Cardiac fibroblast (primary cell): ENCODE measurements around the gene CERKL.

Source experiments
- DNase-seq, 2 donors: peaks; one replicate each; pipeline versions ENCODE4 v3.0.0 to v3.0.0-alpha.2; 2010; ENCODE audit warnings: low read depth in 2 of 2
- H3K4me3 ChIP-seq, 2 donors: replicated peaks in 1 of 2; 1 replicate in 1 of 2; 2 replicates in 1 of 2; pipeline ENCODE4 v1.5.1; 2011; ENCODE audit warnings: low read depth in 2 of 2, low read length in 2 of 2, mild to moderate bottlenecking in 2 of 2, moderate library complexity in 1 of 2
- TF ChIP-seq, protein P1 (sequence below): IDR thresholded peaks from one replicate; pipeline ENCODE4 v1.5.1; 2011; ENCODE audit warnings: low read depth, mild to moderate bottlenecking, low read length, inconsistent platforms

CERKL gene

DNA sequence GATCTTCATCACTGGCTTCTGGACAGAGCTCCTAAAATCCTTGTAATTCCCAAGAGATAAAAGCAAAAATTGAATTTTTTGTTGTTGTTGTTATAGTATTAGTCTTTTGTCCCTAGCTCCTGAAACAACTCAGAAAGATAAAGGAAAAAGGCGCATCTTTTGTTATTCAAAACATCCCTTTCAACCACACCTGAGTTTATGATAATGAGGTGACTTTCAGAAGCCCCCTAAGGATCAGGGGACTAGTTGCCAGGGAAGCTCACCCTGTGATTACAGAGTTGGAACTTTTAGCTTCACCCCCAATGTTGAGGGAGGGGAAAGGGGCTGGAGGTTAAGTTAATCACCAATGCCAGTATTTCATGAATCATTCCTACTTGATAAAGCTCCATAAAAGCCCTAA, 10.3 kb upstream of the CERKL start:
- TF ChIP-seq, protein P1, sequence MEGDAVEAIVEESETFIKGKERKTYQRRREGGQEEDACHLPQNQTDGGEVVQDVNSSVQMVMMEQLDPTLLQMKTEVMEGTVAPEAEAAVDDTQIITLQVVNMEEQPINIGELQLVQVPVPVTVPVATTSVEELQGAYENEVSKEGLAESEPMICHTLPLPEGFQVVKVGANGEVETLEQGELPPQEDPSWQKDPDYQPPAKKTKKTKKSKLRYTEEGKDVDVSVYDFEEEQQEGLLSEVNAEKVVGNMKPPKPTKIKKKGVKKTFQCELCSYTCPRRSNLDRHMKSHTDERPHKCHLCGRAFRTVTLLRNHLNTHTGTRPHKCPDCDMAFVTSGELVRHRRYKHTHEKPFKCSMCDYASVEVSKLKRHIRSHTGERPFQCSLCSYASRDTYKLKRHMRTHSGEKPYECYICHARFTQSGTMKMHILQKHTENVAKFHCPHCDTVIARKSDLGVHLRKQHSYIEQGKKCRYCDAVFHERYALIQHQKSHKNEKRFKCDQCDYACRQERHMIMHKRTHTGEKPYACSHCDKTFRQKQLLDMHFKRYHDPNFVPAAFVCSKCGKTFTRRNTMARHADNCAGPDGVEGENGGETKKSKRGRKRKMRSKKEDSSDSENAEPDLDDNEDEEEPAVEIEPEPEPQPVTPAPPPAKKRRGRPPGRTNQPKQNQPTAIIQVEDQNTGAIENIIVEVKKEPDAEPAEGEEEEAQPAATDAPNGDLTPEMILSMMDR = no peak
- DNase-seq = no peak
- H3K4me3 ChIP-seq = no peak overlapping the region

DNA sequence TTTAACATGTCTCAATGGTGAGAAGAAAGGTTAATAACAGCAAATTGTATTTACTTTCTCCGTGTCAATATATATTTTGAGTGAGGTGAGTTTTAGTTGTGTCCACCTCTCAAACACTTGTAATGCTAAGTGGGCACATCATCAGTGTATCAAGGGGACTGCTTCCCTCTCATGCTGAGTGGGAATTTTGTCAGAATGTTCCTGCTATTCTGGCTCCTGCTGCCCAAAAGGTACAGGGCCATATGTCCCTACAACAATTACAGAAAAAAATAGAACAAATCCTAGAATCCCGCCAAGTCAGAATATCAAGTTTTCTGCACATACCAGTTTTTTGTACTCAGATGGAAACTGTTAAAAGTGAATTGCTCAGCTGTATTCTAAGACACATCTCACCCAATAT, 5.4 kb upstream of the CERKL start:
- H3K4me3 ChIP-seq = no peak overlapping the region
- TF ChIP-seq, protein P1 = no peak
- DNase-seq = no peak

DNA sequence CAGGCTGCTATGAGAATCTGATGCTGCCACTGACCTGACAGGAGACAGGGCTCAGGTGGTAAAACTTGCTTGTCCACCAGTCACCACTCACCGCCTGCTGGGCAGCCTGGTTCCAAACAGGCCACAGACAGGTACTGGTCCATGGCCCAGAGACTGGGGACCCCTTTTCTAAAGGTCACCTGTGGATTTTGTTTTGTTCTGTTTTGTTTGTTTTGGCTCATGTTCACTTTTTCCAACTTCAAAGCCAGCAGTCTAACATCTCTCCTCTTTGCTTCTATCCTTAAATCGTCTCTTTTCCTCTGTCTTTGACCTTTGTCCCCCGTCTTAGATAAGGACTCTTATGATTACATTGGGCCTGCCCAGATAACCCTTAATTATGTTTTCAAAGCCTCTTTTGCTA, 3.3 kb upstream of the CERKL start:
- DNase-seq = no peak
- TF ChIP-seq, protein P1 = no peak
- H3K4me3 ChIP-seq = no peak overlapping the region

DNA sequence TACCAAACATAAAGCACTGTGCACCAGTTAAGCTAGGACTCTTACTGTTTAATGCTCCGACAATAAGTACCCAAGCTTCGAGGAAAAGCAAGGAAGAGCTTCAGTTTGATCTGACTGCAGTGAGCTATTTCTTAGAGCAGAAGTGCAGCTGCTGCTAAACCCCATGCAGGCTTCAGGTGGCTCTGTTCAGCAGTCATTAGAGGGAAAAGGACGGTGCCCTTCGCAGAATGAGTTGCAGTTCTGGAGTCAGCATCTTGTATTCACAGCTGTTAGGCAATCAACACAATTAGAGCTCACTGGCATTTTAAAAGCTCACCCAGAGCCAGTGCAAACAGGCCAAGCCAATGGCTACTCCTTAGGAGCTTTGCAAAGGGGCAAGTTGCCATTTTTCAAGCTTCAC, 1.5 kb upstream of the CERKL start:
- TF ChIP-seq, protein P1 = no peak
- no peak for DNase-seq
- H3K4me3 ChIP-seq = no peak overlapping the region

DNA sequence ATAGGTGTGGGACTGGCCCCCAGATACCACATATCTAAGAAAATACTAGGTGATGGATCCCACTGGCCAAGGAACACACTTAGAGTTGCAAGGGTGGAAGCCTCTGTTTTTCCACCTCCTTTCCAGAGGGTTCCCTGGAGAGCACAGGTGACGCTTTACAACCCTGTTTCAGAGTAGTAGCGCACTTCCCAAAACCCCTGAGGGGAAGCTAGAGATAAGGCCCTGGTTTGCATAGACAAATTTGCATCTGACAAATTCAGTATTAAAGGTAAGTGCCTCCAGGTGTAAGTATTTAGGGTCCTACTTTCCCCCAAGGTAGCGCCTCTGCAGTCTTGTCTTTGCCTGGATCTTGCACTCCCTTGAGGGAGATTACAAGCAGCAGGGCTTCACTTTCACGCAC, 474 bp upstream of the CERKL start:
- TF ChIP-seq, protein P1 = no peak
- peak overlapping the region in 1 of 2 donors; percentile 48 for H3K4me3 ChIP-seq
- DNase-seq = no peak

DNA sequence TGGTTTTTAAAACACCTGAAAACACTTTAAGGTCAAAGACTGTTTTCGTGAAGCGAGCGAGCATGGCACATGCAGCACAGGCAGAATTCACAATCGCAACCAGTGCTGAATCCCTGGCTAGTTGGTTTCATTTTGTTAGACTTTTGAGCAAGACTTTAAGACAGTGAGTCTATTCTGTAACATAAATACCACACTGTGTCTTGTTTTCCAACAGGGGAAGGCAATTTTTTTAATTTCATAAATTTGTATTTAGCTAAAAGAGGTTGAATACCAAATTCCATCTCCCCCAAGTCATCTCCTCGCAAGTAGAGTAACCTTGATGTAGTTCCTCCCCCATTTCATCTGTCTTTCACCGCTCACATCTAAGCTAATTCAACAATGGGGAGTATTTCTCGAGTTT, 1.4 kb downstream of the CERKL start:
- TF ChIP-seq, protein P1 = no peak
- H3K4me3 ChIP-seq = no peak overlapping the region
- DNase-seq = no peak

DNA sequence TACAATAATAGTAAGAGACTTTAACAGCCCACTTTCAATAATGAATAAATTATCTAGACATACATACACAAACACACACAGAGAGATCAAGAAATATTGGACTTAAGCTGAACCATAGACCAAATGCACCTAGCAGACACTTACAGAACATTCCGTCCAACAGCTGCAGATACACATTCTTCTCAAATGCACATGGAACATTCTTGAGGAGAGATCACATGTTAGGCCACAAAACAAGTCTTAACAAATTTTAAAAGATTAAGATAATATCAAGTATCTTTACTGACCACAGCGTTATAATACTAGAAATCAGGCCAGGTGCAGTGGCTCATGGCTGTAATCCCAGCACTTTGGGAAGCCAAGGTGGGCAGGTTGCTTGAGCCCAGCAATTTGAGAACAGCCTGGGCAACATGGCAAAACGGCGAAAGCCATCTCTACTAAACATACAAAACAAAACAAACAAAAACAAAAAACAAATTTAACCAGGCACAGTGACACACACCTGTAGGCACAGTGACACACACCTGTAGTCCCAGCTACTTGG, 7.4 kb downstream of the CERKL start:
- no peak for DNase-seq
- TF ChIP-seq, protein P1 = no peak
- no peak overlapping the region for H3K4me3 ChIP-seq
